Skin epidermis (tissue), 12 donors: ENCODE measurements around the gene SREBF2.
A peak's percentile ranks its signal among the peaks of the same experiment; 100 is the strongest.
"Not testable (repeated sequence)": the region's sequence is repeated elsewhere in the genome, so short reads cannot be mapped to it uniquely, and the experiment has no call there.

Experiments used
- H3K27ac ChIP-seq, 21 experiments: fragments of 200-600 bp; sonication (generic) in 11 of 21; one replicate each; pipeline ENCODE4 v1.5.0; 2020; ENCODE audit warnings: mild to moderate bottlenecking in 3 of 21, inconsistent platforms in 2 of 21, moderate library complexity in 2 of 21
- H3K4me3 ChIP-seq, 7 experiments: fragments of 200-600 bp; sonication (generic) in 2 of 7; one replicate each; pipeline ENCODE4 v1.5.0; 2020; ENCODE audit warnings: inconsistent platforms in 2 of 7, mild to moderate bottlenecking in 2 of 7, moderate library complexity in 1 of 7

Gene SREBF2

DNA sequence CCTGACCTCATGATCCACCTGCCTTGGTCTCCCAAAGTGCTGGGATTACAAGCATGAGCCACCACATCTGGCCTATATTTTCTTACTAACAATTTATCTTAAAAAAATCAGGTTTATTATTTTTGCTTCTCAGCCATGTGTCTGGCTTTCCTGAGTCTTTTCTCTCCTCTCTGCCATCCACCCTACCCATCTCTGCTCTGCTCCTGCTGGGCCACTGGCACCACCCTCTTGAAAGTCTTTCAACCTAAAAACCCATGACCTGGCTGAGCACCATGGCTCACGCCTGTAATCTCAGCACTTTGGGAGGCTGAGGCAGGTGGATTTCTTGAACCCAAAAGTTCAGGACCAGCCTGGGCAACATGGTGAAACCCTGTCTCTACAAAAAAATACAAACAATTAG is 37.2 kb downstream of the SREBF2 start:
- not testable (repeated sequence) for H3K4me3 ChIP-seq, H3K27ac ChIP-seq

DNA sequence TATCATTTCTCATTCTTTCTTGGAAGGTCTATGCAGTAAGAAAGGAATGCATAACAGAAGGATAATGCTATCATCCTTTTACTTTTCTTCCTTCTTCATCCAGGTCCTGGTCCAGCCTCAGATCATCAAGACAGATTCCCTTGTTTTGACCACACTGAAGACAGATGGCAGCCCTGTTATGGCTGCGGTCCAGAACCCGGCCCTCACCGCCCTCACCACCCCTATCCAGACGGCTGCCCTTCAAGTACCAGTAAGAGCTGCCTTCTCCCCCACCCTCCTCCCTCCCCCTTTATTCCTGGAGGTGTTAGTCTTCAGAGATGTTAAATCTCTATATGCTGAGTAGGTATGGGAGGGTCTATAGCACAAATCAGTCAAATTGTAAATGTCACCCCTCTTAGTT is 37.9 kb downstream of the SREBF2 start:
- no peak overlapping the region for H3K27ac ChIP-seq
- H3K4me3 ChIP-seq: no peak overlapping the region

DNA sequence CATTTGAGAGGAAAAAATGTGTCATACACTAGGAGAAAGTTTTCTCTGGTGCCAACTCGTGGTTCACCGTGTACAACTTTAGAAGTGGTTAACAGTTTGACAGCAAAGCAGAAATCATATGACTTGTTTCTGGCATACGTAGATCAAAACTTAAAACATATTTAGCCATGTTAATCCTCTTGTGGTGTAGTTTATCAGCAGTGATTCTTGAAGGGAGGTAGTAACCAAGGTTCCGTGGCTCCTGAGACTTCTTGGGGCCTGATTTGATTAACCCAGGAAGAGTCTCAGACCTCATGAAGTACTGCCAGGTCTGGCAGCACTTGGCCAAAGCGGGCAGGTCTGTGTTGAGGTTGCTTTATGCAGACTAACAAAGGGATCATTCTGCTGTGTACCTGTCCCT is 40.5 kb downstream of the SREBF2 start:
- Histone ChIP-seq H3K4me3 (no peak overlapping the region), H3K27ac (no peak overlapping the region)

DNA sequence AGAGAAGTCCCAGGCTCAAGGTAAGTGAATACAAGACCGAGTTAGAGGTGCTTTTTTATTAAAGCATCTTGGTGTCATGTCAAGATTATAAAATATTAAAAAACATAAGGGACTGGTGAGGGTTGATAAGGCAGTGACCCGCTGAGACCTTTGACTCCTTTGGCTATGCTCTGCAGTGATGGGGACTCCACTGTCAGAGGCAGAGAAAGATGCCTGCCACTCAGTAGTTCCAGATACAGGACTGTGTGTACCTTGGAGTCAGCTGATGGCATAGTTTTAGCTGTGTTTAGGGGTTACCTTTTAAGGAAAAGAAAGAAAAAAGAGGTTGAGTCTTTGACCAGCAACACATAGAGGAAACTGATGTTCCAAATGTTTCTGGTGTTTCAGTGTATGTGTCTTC is 41.2 kb downstream of the SREBF2 start:
- Histone ChIP-seq H3K4me3 (no peak overlapping the region), H3K27ac (no peak overlapping the region)

DNA sequence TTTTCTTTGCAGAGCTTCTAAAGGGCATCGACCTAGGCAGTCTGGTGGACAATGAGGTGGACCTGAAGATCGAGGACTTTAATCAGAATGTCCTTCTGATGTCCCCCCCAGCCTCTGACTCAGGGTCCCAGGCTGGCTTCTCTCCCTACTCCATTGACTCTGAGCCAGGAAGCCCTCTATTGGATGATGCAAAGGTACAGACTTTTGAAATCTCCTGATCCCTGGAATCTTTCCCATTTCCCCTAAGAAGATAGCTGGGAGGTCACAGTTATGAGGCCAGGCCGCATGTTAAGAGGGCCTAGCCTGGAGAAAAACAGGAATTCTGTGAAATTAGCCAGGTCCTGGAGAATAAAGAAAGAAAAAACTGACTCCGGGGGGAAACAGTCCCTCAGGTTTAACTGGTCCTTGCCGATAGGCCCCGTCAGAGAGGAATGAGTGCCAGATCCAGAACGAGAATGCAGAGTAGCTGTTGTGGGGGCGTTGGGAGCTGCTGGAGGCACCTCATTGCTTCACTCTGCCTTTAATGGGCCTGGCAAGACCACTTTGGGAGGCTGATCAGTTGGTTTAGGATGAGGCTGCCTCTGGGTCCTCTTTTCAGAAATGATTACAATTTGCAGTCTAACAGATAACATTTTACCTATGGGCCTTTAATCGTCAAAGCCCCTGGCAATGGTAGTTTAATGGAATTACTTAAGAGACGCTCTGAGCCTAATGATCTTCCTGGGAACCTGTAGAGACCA is 42.8 kb downstream of the SREBF2 start:
- Histone ChIP-seq H3K27ac (no peak overlapping the region), H3K4me3 (no peak overlapping the region)

DNA sequence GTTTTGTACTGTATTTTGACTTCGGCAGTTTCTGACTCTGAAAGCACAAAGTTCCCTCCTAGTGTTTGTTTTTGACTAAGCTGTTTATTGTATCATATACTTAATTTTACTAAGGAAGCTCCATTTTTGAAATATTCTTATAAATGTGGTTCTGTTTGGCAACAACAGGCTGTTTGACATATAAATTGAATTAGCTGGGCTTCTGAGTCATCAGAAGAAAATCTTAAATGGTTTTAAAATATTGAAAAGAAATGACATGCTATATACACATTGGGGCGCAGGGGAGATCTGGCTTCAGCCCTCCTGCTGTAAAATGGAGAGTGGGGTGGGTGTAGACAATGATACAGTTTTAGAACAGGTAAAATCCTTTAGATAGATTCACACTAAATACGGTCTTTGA is 43.4 kb downstream of the SREBF2 start:
- H3K27ac ChIP-seq: no peak overlapping the region

DNA sequence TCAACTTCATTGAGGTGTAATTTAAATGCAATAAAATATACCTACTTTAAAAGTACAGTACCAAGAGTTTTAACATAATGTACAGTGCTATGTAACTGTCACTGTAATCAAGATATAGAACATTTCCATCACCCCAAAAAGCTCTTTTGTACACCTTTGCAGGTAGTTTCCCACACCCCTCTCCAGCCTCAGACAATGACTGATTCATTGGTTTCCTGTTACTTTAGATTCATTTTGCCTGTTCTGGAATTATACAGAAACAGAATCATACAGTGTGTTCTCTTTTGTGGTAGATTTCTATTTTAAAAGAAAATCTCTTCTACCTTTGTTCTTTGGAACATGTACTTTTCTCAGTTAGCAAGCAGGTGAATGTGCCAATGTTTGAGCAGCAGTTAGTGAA is 43.8 kb downstream of the SREBF2 start:
- Histone ChIP-seq H3K27ac (no peak overlapping the region), H3K4me3 (no peak overlapping the region)

More for the DNA sequence above, 43.4 kb downstream of the SREBF2 start:
- H3K4me3 ChIP-seq: no peak overlapping the region

DNA sequence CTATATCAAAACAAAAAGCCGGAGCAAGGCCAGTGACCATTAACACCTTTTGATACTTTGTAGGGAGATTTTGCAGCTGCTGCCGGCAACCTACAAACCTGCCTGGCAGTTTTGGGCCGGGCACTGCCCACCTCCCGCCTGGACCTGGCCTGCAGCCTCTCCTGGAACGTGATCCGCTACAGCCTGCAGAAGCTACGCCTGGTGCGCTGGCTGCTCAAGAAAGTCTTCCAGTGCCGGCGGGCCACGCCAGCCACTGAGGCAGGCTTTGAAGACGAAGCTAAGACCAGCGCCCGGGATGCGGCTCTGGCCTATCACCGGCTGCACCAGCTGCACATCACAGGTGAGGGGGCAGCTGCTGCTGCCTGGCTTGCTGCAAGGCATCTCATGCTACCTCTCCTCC is 47.7 kb downstream of the SREBF2 start:
- Histone ChIP-seq H3K4me3 (no peak overlapping the region), H3K27ac (no peak overlapping the region)

DNA sequence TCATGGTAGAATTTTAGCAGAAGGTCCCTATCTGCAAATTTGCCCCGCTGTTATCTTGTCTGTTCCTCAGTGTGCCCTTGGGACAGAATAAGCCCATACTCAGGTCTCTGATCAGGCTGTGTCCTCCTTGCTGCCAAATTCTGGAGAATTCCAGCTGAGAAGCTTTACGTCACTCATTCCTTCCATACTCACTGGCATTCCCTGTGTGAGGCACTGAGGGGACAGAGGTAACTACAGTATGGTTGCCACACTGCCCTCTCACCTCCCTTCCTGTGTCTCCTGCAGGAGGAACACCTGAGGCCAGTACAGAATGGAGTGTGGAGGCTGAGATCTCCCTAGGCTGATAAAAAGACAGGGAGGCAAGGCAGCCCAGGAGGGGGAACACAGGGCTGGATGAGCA is 50.5 kb downstream of the SREBF2 start:
- Histone ChIP-seq H3K4me3 (no peak overlapping the region), H3K27ac (no peak overlapping the region)

DNA sequence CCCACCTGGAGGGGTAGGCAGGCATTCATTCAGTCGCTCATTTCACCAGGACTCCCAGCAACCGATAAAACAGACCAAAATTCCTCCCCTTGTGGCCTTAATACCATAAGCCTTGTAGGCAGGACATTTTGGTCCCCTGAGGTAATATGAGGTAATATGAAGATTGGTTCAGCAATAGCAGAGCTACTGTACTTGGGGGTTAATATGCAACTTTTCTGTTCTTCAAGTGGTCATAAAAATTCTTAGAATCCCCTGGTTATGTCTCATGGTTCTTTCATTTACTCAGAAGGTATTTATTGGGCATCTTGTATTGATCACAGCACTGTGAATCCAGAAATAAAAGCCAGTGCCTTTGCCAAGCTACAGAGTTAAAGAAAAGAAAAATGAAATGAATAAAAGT is 52.2 kb downstream of the SREBF2 start:
- Histone ChIP-seq H3K27ac (no peak overlapping the region), H3K4me3 (no peak overlapping the region)

DNA sequence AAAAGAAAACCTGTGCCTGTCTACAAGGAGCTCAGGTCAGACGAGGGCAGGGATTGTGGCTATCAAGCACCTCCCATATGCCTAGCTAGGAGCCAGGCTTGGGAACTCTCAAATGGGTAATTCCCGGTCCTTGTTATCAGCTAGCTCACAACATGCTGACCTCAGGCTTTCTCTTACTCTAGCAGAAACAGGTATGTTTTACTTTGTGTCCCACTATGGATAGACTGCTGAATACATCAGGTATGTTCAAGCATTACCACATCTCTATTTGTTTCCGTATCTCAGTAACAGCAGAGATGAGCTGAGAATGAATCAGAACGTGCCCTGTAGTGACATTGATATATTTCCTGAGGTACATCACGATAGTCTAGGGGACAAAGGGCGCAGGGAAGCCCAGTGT is 52.6 kb downstream of the SREBF2 start:
- no peak overlapping the region for H3K27ac ChIP-seq

DNA sequence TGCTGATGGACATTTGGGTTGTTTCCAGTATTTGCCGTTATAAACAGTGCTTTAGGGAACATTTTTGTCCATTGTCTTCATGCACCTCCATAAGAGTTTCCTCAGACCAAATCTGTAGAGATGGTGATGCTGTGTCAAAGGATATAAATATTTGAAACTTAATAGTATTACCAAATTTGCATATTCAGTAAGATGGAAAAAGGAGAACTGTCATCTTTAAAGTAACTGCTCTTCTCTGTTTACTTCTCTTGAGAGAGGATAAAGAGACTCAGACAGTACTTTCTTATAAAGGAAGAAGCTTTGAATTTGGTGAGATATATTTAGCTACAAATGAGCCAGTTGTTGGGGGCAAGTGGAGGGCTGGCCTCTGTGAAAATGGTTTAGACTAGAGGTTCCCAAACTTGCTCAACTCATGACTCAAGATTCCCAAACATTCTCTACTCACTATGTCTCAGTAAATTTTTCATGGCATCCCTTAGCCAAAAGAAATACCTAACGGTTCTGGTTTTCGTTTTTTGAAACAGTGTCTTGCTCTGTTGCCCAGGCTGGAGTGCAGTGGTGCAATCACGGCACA is 55.8 kb downstream of the SREBF2 start:
- Histone ChIP-seq H3K4me3 (no peak overlapping the region), H3K27ac (no peak overlapping the region)

More for the DNA sequence above, 52.6 kb downstream of the SREBF2 start:
- no peak overlapping the region for H3K4me3 ChIP-seq

DNA sequence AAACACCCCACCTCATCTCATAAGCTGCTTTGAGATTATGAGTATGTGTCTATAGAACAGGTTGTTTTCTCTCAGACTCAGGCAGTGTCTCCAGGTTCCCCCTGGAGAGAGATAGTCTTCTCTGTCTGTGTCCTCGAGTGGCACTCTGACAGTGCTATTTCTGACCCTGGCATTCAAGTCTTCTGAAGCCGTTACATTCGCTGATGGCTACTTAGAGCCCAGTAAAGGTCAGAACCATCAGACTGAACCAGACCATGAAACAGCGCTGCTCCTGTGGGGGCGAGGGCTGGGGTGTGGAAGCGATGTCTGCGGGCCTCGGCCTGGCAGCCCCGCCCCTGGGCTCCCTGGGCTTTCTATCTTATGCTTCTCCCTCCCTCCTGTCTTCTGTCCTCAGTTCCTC is 58.5 kb downstream of the SREBF2 start:
- H3K27ac ChIP-seq: no peak overlapping the region
- no peak overlapping the region for H3K4me3 ChIP-seq

DNA sequence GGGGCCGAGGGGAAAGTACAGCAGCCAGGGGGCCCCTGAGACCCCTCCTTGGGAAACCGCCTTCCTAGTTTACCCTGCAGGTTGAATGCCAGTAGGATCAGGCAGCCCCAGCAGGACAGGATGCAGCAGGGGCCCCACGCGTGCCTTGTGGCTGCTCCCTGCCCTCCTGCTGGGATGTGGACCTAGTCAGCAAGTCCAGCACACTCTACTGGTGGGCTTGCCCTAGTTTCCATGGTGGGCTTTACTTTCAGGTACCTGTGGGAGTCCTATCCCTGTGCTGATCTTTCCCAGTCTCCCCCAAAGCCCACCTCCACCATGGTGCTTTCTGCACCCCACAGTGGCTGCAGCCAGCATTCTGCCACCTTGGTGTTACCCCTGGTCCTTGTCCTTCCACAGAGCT is 59.8 kb downstream of the SREBF2 start:
- Histone ChIP-seq H3K27ac (no peak overlapping the region), H3K4me3 (no peak overlapping the region)

DNA sequence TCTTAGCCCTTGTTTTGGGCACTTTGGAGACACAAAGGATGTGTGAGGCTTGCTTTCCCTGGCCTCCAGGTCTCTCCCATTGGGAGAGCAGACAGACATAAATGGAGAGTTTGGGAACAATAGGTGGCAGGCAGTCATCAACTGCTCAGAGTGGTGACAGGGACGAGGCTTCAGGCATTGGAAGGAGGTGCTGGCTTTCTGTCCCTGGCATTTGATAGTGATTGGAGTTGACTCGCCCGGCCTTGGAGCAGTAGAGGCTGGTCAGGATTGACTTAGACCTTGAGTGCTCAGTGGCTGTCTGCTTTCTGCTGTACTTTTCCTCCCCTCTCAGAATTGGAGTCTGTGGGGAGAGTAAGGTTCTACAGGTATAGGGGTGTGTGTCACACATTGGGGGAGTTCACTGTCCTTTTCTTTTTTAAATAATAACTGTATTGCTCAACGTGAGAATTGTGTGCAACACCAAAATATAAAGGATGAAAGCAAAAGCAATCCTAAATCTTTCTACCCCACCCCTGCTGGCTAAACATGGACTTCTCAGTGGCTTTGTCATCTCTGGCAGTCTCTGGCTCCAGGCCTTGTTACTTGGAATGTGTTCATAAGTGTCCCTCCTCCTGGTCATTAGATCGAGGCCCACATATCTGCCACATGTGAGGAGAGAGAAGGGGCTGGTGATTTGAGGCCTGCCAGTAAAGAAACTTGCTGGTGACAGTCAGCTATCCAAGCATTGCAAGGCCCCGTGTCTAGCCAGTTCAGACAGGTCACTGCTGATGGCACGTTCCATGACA is 60.9 kb downstream of the SREBF2 start:
- H3K27ac ChIP-seq: peak overlapping the region in 1 of 21 experiments; percentile 6
- no peak overlapping the region for H3K4me3 ChIP-seq

DNA sequence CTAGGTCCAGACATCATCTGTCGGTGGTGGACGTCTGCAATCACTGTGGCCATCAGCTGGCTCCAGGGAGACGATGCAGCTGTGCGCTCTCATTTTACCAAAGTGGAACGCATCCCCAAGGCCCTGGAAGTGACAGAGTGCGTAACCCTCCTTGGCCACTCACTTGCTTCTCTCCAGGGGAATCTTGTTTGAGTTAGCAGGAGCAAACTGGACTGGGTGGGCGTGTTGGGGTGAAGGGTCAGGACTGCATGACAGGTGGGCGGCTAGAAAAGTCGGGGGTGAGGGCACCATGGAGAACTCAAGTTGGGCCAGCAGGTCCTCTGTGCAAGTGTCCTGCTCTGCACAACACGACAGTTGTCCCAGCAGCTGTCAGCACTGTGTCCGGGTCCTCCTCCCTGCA is 65.7 kb downstream of the SREBF2 start:
- H3K27ac ChIP-seq: no peak overlapping the region
- H3K4me3 ChIP-seq: no peak overlapping the region

DNA sequence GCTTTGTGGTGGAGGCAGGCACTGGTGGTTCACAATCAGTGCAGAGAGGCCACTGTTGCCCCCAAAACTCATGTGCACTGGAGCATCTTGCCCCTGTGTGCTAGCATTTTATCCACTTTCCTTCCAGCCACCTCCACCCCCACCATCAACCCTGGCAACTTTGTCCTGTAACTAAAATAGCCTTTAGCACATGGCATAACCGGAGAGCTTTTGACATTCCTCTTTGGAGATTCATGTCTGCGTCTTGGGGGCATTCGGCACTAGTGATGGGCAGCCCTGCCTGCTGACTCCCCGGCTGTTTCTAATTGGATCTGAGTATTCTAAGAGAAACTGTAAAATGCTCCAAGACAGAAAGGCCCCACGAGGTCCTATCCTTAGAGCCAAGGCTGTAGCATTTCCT is 66.2 kb downstream of the SREBF2 start:
- no peak overlapping the region for H3K27ac ChIP-seq
- no peak overlapping the region for H3K4me3 ChIP-seq

DNA sequence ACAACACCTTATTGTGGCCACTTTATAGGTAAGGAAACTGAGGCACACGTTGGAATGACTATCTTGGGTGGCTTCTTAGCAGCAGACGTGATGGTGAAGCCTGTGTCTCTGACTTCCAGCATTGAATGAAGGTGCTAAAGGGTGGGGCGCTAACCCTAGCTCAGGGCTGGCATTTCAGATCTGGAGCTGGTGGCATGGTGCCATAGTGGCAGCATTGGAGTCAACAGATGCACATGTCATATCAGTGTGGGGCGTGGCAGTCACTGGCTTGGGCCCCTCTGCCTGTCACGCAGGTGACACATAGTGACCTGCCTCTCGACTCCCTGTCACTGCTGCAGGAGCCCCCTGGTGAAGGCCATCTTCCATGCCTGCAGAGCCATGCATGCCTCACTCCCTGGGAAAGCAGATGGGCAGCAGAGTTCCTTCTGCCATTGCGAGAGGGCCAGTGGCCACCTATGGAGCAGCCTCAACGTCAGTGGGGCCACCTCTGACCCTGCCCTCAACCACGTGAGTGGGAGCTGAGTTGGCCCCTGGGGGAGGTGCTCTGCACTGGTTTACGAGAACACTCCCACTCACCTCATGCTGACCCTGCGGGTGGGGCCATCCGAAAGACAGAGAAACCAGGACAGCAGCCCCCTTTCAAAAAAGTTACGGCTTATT is 67.2 kb downstream of the SREBF2 start:
- Histone ChIP-seq H3K27ac (no peak overlapping the region), H3K4me3 (no peak overlapping the region)

DNA sequence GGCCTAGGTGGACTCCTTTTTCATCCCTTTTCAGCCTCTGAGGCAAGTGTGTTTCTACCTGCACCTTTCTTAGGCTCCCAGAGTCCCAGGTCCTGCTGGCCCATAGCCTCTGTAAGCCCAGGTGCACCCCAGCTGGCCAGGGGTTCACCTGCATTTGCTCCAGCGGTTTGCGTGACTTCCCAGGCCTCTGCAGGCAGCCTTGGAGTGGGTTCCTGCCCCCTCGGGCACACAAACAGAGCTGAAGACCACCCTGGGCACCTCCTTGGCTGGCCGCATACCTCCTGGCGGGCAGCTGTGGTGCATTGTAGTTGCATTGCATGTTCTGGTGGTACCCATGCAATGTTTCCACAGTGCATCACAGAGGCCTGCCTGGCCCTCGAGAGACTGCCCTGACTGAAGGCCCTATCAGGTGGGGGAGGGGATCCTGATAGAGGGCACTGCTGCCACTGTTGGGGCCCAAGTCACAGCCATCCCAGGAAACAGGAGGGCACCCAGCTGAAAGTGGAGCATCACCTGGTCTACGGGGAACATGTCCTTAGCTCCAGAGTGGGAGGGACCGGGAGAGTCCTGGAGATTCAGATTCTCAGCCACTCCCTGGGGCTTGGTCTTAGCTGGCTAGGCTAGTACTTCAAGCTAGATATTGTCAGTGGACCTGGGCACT is 67.9 kb downstream of the SREBF2 start:
- Histone ChIP-seq H3K4me3 (no peak overlapping the region), H3K27ac (no peak overlapping the region)

DNA sequence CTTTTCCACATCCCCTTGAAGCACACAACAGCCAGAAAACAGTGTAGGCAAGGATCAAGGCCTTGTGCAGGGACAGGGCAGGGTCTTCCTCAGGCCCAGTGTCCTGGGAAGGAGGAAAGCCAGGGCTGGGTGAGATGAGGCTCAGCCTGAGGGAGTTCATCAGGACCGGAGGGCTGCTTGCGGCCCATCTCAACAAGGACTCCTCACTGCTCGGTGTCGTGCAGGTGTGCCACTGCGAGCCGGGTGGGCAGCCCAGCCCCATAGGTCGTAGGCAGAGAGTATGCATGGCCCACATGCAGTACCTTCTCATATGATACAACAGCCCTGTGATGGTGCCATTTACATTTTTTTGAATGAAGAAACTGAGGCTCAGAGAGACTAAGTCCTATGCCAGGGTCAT is 69.1 kb downstream of the SREBF2 start:
- Histone ChIP-seq H3K27ac (no peak overlapping the region), H3K4me3 (no peak overlapping the region)
